Esophagus squamous epithelium (tissue), 5 donors: ENCODE data around the gene PGLYRP3. TPM values are rescaled to one million over a fixed set of nuclear protein-coding genes. Genes with fewer than 3 reads are reported as not detected.

Source experiments
- DNase-seq: peaks from one replicate; lab custom pipeline; 2025; lab: John Stamatoyannopoulos, UW
- H3K27ac ChIP-seq, 4 donors: fragments of 200-600 bp; sonication (generic); one replicate each; pipeline ENCODE4 v1.5.1; 2016 to 2019; ENCODE audit warnings: mild to moderate bottlenecking in 1 of 4
- H3K27me3 ChIP-seq, 4 donors: fragments of 200-600 bp; sonication (generic); 1 replicate in 3 of 4; 2 replicates in 1 of 4; pipeline versions ENCODE4 v1.5.1 to v1.6.0; 2017 to 2021; ENCODE audit warnings: antibody characterized with exemption in 1 of 4
- H3K36me3 ChIP-seq, 3 donors: fragments of 200-600 bp; sonication (generic); one replicate each; pipeline ENCODE4 v1.5.1; 2016 to 2019
- H3K4me1 ChIP-seq, 3 donors: fragments of 200-600 bp; sonication (generic); one replicate each; pipeline ENCODE4 v1.5.1; 2017 to 2019
- H3K4me3 ChIP-seq, 4 donors: fragments of 200-600 bp; sonication (generic); 1 replicate in 3 of 4; 2 replicates in 1 of 4; pipeline ENCODE4 v1.5.1; 2016 to 2019; ENCODE audit warnings: mild to moderate bottlenecking in 2 of 4, moderate library complexity in 1 of 4
- H3K9me3 ChIP-seq, 3 donors: fragments of 200-600 bp; sonication (generic); one replicate each; pipeline ENCODE4 v1.5.1; 2016 to 2019
- CTCF ChIP-seq, 6 experiments: fragments of 450-650 bp in 4 of 6; fragments of 200-600 bp in 2 of 6; sonication (generic) in 2 of 6; IDR thresholded peaks; one replicate each; pipeline ENCODE4 v1.5.1; 2016 to 2019; ENCODE audit warnings: antibody characterized with exemption in 6 of 6, mild to moderate bottlenecking in 4 of 6, moderate library complexity in 4 of 6
- POLR2A ChIP-seq, 4 donors: fragments of 450-650 bp; IDR thresholded peaks; one replicate each; pipeline ENCODE4 v1.6.1; 2017; ENCODE audit warnings: antibody characterized with exemption in 4 of 4, mild to moderate bottlenecking in 4 of 4, moderate library complexity in 3 of 4
- WGBS, 2 donors: methylation state at CpG; one replicate each; pipeline ENCODE4 v1.1.5; 2018; 5-methylcytosine and 5-hydroxymethylcytosine counted together
- intact Hi-C: fragments of 100-400 bp; cut with DNase I; formaldehyde crosslinking; loops from one replicate; pipeline ENCODE4 v1.15.0; 2022
- total RNA-seq, 4 donors: library from RNA; depleted of rRNA; stranded (reverse); fragments of >200 nt; gene quantifications; one replicate each; pipeline ENCODE4 v1.1.0, GENCODE V29; 2016
- donor health status: DM: yes; HTN: yes; CAD: no.

The PGLYRP3 gene
- total RNA-seq, 4 donors from 2014 or later: 14.3 to 44.0 (median 23.8) TPM

- Histone ChIP-seq H3K4me3 (no peak overlapping the region), H3K9me3 (no peaks in the 10 kb centered on the region), H3K27me3 (peaks cover 0 to 4% (median 0%) of the 10 kb centered on the region in 4 donors), H3K27ac (no peak overlapping the region), H3K36me3 (peaks cover 0 to 75% (median 0%) of the 10 kb centered on the region in 3 donors), H3K4me1 (peaks cover 0 to 4% (median 0%) of the 10 kb centered on the region in 3 donors)
- TF ChIP-seq CTCF (IDR thresholded peaks at IDR 0.05) (no peak), POLR2A (IDR thresholded peaks at IDR 0.05) (no peak)
- no peak for DNase-seq
- WGBS, 2 donors: 79 to 89% methylated on average over 6 of the region's 6 CpGs
- intact Hi-C loops: no loop called here
These were observed 7.1 kb downstream of the PGLYRP3 start for GRCh38 chr1:153305682-153306081.

- peaks cover 0 to 4% (median 0%) of the 10 kb centered on the region in 4 donors for H3K27me3 ChIP-seq
- TF ChIP-seq POLR2A (IDR thresholded peaks at IDR 0.05): no peak
- no peak for TF ChIP-seq CTCF (IDR thresholded peaks at IDR 0.05)
- H3K36me3 ChIP-seq: peaks cover 0 to 73% (median 0%) of the 10 kb centered on the region in 3 donors
- H3K9me3 ChIP-seq: no peaks in the 10 kb centered on the region
- intact Hi-C loops: no loop called here
- H3K4me1 ChIP-seq: no peaks in the 10 kb centered on the region
- no peak overlapping the region for H3K4me3 ChIP-seq
- H3K27ac ChIP-seq: no peak overlapping the region
- WGBS, 2 donors: 63 to 67% methylated on average over 5 of the region's 5 CpGs
- no peak for DNase-seq
These were observed 10.4 kb downstream of the PGLYRP3 start for GRCh38 chr1:153302308-153302707.

- 54 to 59% methylated on average over 7 to 9 of the region's 9 CpGs for WGBS, 2 donors
- Histone ChIP-seq H3K4me3 (no peak overlapping the region), H3K36me3 (peaks cover 0 to 16% (median 0%) of the 10 kb centered on the region in 3 donors), H3K9me3 (no peaks in the 10 kb centered on the region), H3K4me1 (peaks cover 8 to 63% (median 30%) of the 10 kb centered on the region in 3 donors), H3K27ac (peak overlapping the region; percentile 85 to 95 (median 90)), H3K27me3 (peaks cover 0 to 5% (median 0%) of the 10 kb centered on the region in 4 donors)
- intact Hi-C loops: no loop called here
- TF ChIP-seq CTCF (IDR thresholded peaks at IDR 0.05) (no peak), POLR2A (IDR thresholded peaks at IDR 0.05) (no peak)
- DNase-seq: no peak
These were observed 18.9 kb downstream of the PGLYRP3 start for GRCh38 chr1:153293851-153294250.

GRCh38 chr1:153293480-153293775 is 19.3 kb downstream of the PGLYRP3 start:
- Histone ChIP-seq H3K4me3 (peak overlapping the region in 3 of 4 donors; percentile 4 to 20 (median 18)), H3K27ac (peak overlapping the region; percentile 85 to 95 (median 90)), H3K36me3 (peaks cover 0 to 13% (median 0%) of the 10 kb centered on the region in 3 donors), H3K4me1 (peaks cover 12 to 66% (median 30%) of the 10 kb centered on the region in 3 donors), H3K9me3 (no peaks in the 10 kb centered on the region), H3K27me3 (peaks cover 0 to 5% (median 0%) of the 10 kb centered on the region in 4 donors)
- WGBS, 2 donors: 21 to 47% methylated on average over 7 of the region's 7 CpGs
- DNase-seq: no peak
- TF ChIP-seq CTCF (IDR thresholded peaks at IDR 0.05): no peak
- no peak for TF ChIP-seq POLR2A (IDR thresholded peaks at IDR 0.05)
- intact Hi-C loops: no loop called here

- Histone ChIP-seq H3K4me1 (peaks cover 16 to 72% (median 33%) of the 10 kb centered on the region in 3 donors), H3K36me3 (peaks cover 0 to 13% (median 0%) of the 10 kb centered on the region in 3 donors), H3K27ac (peak overlapping the region; percentile 85 to 95 (median 90)), H3K9me3 (no peaks in the 10 kb centered on the region), H3K27me3 (peaks cover 0 to 5% (median 0%) of the 10 kb centered on the region in 4 donors), H3K4me3 (peak overlapping the region; percentile 4 to 20 (median 12))
- WGBS, 2 donors: 16 to 33% methylated on average over 13 to 18 of the region's 25 CpGs
- intact Hi-C loops: no loop called here
- no peak for DNase-seq
- peak in 3 of 6 experiments; percentile 45 to 74 (median 50) for TF ChIP-seq CTCF (IDR thresholded peaks at IDR 0.05)
- TF ChIP-seq POLR2A (IDR thresholded peaks at IDR 0.05): no peak
These were observed 19.8 kb downstream of the PGLYRP3 start for GRCh38 chr1:153292740-153293479.
